ENCODE results near the gene MMP25. TPM values are rescaled to one million over a fixed set of nuclear protein-coding genes. Genes with fewer than 3 reads are reported as not detected.

MMP25 gene
- total RNA-seq, 1 donor from 2014 or later = 0.13 TPM

GRCh38 chr16:3097266-3097665 is 50.9 kb downstream of the MMP25 start:
- Mint-ChIP-seq H3K36me3 (ENCODE audit: low read depth) (no peaks in the 10 kb centered on the region), H3K9me3 (no peaks in the 10 kb centered on the region), H3K27ac (no peak overlapping the region), H3K4me1 (peaks cover 35% of the 10 kb centered on the region), H3K4me3 (no peak overlapping the region), H3K27me3 (no peaks in the 10 kb centered on the region)
- CTCF ChIA-PET = interaction anchor here (1.8 to 3.7 kb wide), 2 partner anchors 20 to 31 kb away, joined by 5 to 56 read pairs; no protein-coding TSS in a partner anchor
- no peak for ATAC-seq (ENCODE audit: low read depth)
- no peak for TF ChIP-seq CTCF (IDR thresholded peaks at IDR 0.05)
- POLR2A ChIA-PET = interaction anchor here (1.9 to 4.9 kb wide), 5 partner anchors 9 to 38 kb away, joined by 8 to 34 read pairs (median 9); partner anchors contain the start of gene ZNF213
- DNase-seq = no peak
- intact Hi-C loops (cut with micrococcal nuclease) = loop anchor here (2.0 to 5.0 kb wide), 2 partner anchors 38 to 75 kb away; partner anchors contain the start of genes HCFC1R1, THOC6 and TNFRSF12A

- intact Hi-C loops (cut with micrococcal nuclease) = loop anchor here (5.0 kb wide), 1 partner anchor 76 kb away; the partner anchor contains the start of genes HCFC1R1, THOC6 and TNFRSF12A
- Mint-ChIP-seq H3K9me3 (no peaks in the 10 kb centered on the region), H3K4me1 (peaks cover 42% of the 10 kb centered on the region), H3K36me3 (ENCODE audit: low read depth) (no peaks in the 10 kb centered on the region), H3K4me3 (peak within 1 kb of the TSS; percentile 79), H3K27me3 (no peaks in the 10 kb centered on the region), H3K27ac (peak within 1 kb of the TSS; percentile 32)
- ATAC-seq (ENCODE audit: low read depth) (no peak), DNase-seq (no peak)
- ChIA-PET POLR2A (interaction anchor here (0.6 to 4.9 kb wide), 9 partner anchors 8 to 189 kb away, joined by 3 to 34 read pairs (median 6); partner anchors contain the start of genes HCFC1R1, THOC6 and ZNF213), CTCF (interaction anchor here (0.8 to 3.7 kb wide), 7 partner anchors 27 to 398 kb away, joined by 3 to 56 read pairs (median 4); no protein-coding TSS in a partner anchor)
- TF ChIP-seq CTCF (IDR thresholded peaks at IDR 0.05) = no peak
Measured at GRCh38 chr16:3098459-3099394, 52.4 kb downstream of the MMP25 start, which contains the start of gene ZSCAN10. ZSCAN10 (minus strand) TSS chr16:3099294; CDS start chr16:3092937, 6,357 bp downstream.

GRCh38 chr16:3099395-3099731 is 53.0 kb downstream of the MMP25 start:
- DNase-seq = no peak
- no peaks in the 10 kb centered on the region for H3K27me3 Mint-ChIP-seq
- no peak overlapping the region for H3K4me3 Mint-ChIP-seq
- no peaks in the 10 kb centered on the region for H3K9me3 Mint-ChIP-seq
- no peak overlapping the region for H3K27ac Mint-ChIP-seq
- H3K4me1 Mint-ChIP-seq = peaks cover 42% of the 10 kb centered on the region
- no peak for ATAC-seq (ENCODE audit: low read depth)
- ChIA-PET CTCF (interaction anchor here (1.2 to 1.3 kb wide), 2 partner anchors 30 to 32 kb away, joined by 3 to 8 read pairs; no protein-coding TSS in a partner anchor), POLR2A (interaction anchor here (0.8 to 4.9 kb wide), 5 partner anchors 30 to 75 kb away, joined by 3 to 34 read pairs (median 9); partner anchors contain the start of genes HCFC1R1, THOC6 and ZNF213)
- no peaks in the 10 kb centered on the region for H3K36me3 Mint-ChIP-seq (ENCODE audit: low read depth)
- intact Hi-C loops (cut with micrococcal nuclease) = loop anchor here (5.0 kb wide), 1 partner anchor 77 kb away; the partner anchor contains the start of genes HCFC1R1, THOC6 and TNFRSF12A
- TF ChIP-seq CTCF (IDR thresholded peaks at IDR 0.05) = no peak

GRCh38 chr16:3099732-3100499 is 53.6 kb downstream of the MMP25 start:
- peak; percentile 85 for ATAC-seq (ENCODE audit: low read depth)
- H3K4me3 Mint-ChIP-seq = peak overlapping the region; percentile 79
- no peaks in the 10 kb centered on the region for H3K27me3 Mint-ChIP-seq
- no peaks in the 10 kb centered on the region for H3K36me3 Mint-ChIP-seq (ENCODE audit: low read depth)
- TF ChIP-seq CTCF (IDR thresholded peaks at IDR 0.05) = no peak
- POLR2A ChIA-PET = interaction anchor here (0.7 to 4.9 kb wide), 8 partner anchors 29 to 847 kb away, joined by 3 to 34 read pairs (median 9); partner anchors contain the start of genes HCFC1R1, THOC6 and ZNF213
- intact Hi-C loops (cut with micrococcal nuclease) = loop anchor here (1.0 to 5.0 kb wide), 4 partner anchors 29 to 401 kb away; partner anchors contain the start of genes CLUAP1, HCFC1R1, THOC6 and TNFRSF12A
- peak overlapping the region; percentile 32 for H3K27ac Mint-ChIP-seq
- CTCF ChIA-PET = interaction anchor here (1.2 to 1.3 kb wide), 2 partner anchors 29 to 31 kb away, joined by 3 to 8 read pairs; no protein-coding TSS in a partner anchor
- peak; percentile 76 for DNase-seq
- peaks cover 37% of the 10 kb centered on the region for H3K4me1 Mint-ChIP-seq
- no peaks in the 10 kb centered on the region for H3K9me3 Mint-ChIP-seq
